ENCODE measurements around the gene LINC01488. TPM values are rescaled to one million over a fixed set of nuclear protein-coding genes. Genes with fewer than 3 reads are reported as not detected.

LINC01488 gene
- polyA plus RNA-seq, 1 of the 3 experiments (the other 2 are of a cell fraction), result not detected

DNA sequence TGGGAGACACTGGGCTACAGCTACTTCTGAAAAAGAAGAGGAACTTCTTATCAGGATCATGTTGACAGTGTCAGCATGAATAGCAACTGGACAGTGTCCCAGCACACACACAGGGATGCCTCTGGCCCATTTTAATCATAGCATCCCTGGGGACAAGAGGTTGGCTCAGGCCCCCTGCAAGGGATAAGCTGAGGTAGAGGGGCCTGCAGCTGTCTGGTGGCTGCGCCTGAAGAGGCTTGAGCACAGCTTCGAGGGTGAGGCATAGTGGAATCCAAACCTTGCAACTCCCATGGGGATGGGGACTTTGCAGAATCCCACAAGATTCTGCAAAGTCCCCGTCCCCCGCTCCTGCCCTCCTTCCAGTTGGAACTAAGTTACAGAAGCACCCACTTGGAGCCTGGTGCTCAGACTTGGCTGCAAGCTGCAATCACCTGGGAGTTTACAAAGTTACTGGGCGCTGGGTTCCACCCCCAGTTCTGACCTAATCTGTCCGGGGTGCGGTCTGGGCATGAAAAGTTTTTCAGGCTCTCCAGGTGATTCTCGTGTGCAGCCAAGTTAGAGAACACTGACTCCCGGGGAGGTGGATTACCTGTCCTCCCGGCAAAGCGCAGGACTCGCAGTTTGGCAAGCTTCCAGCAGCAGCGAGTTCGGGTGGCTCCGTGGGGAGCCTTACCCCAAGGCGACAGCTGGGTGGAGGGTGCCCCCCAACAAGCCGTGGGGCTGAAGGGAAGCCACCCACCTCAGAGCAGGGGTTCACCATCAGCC, 16.0 kb upstream of the LINC01488 start:
- no peaks in the 10 kb centered on the region for H3K36me3 ChIP-seq (replicated peaks in 1 of 2; ENCODE audit: control insufficient read depth in 1 of 2, insufficient read depth in 2 of 2, low read length in 1 of 2)
- no peaks in the 10 kb centered on the region for H3K79me2 ChIP-seq (ENCODE audit: insufficient read depth)
- H3F3A ChIP-seq (replicated peaks; ENCODE audit: insufficient read depth), result no peaks in the 10 kb centered on the region
- POLR2A ChIA-PET, result no interaction called here
- CTCF ChIA-PET, result no interaction called here
- H3K4me3 ChIP-seq (ENCODE audit: low read depth in 2 of 2, low read length in 1 of 2), result no peak overlapping the region
- no peaks in the 10 kb centered on the region for H3K27me3 ChIP-seq (ENCODE audit: insufficient read depth)
- WGBS (ENCODE audit: low lambda C conversion rate), result 82% methylated on average over 11 of the region's 17 CpGs
- no peaks in the 10 kb centered on the region for H4K20me1 ChIP-seq (ENCODE audit: insufficient read depth)
- no peak overlapping the region for H3K27ac ChIP-seq (ENCODE audit: low read depth in 2 of 2, low read length in 1 of 2)
- no peak for DNase-seq
- TF ChIP-seq, protein P1, sequence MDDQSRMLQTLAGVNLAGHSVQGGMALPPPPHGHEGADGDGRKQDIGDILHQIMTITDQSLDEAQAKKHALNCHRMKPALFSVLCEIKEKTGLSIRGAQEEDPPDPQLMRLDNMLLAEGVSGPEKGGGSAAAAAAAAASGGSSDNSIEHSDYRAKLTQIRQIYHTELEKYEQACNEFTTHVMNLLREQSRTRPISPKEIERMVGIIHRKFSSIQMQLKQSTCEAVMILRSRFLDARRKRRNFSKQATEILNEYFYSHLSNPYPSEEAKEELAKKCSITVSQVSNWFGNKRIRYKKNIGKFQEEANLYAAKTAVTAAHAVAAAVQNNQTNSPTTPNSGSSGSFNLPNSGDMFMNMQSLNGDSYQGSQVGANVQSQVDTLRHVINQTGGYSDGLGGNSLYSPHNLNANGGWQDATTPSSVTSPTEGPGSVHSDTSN (IDR thresholded peaks at IDR 0.05), result no peak
- TF ChIP-seq TAF1 (IDR thresholded peaks at IDR 0.05; ENCODE audit: borderline replicate concordance, low read depth, low read length) (no peak), FOSL2 (IDR thresholded peaks at IDR 0.05; ENCODE audit: borderline replicate concordance, low read depth) (no peak), JUND (IDR thresholded peaks at IDR 0.05) (no peak), NRF1 (IDR thresholded peaks at IDR 0.05; ENCODE audit: low read depth, low read length) (no peak), RFX5 (IDR thresholded peaks at IDR 0.05; ENCODE audit: low read length) (no peak), SIN3A (IDR thresholded peaks at IDR 0.05; ENCODE audit: borderline replicate concordance, low read depth, low read length) (no peak), FOXM1 (IDR thresholded peaks at IDR 0.05; ENCODE audit: low read depth) (no peak), SMC3 (IDR thresholded peaks at IDR 0.05; ENCODE audit: low read depth, low read length) (no peak), EZH2phosphoT487 (IDR thresholded peaks at IDR 0.05; ENCODE audit: borderline replicate concordance, low read depth) (no peak)
- TF ChIP-seq, protein P2, sequence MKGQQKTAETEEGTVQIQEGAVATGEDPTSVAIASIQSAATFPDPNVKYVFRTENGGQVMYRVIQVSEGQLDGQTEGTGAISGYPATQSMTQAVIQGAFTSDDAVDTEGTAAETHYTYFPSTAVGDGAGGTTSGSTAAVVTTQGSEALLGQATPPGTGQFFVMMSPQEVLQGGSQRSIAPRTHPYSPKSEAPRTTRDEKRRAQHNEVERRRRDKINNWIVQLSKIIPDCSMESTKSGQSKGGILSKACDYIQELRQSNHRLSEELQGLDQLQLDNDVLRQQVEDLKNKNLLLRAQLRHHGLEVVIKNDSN (IDR thresholded peaks at IDR 0.05; ENCODE audit: borderline replicate concordance, low read depth), result no peak
- TF ChIP-seq, protein P3, sequence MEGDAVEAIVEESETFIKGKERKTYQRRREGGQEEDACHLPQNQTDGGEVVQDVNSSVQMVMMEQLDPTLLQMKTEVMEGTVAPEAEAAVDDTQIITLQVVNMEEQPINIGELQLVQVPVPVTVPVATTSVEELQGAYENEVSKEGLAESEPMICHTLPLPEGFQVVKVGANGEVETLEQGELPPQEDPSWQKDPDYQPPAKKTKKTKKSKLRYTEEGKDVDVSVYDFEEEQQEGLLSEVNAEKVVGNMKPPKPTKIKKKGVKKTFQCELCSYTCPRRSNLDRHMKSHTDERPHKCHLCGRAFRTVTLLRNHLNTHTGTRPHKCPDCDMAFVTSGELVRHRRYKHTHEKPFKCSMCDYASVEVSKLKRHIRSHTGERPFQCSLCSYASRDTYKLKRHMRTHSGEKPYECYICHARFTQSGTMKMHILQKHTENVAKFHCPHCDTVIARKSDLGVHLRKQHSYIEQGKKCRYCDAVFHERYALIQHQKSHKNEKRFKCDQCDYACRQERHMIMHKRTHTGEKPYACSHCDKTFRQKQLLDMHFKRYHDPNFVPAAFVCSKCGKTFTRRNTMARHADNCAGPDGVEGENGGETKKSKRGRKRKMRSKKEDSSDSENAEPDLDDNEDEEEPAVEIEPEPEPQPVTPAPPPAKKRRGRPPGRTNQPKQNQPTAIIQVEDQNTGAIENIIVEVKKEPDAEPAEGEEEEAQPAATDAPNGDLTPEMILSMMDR (IDR thresholded peaks at IDR 0.05), result no peak
- H3K9ac ChIP-seq, result no peak overlapping the region
- H3K4me2 ChIP-seq, result no peak overlapping the region
- no peaks in the 10 kb centered on the region for H3K9me2 ChIP-seq
- H3K4me1 ChIP-seq (ENCODE audit: control insufficient read depth in 1 of 2, insufficient read depth in 2 of 2, low read depth in 1 of 2, low read length in 1 of 2), result peaks cover 0 to 10% of the 10 kb centered on the region in 2 experiments; a peak in 1 of 4 replicates
- H3K9me3 ChIP-seq, result no peaks in the 10 kb centered on the region
- no peak overlapping the region for H2AFZ ChIP-seq (ENCODE audit: low read depth)

- H3F3A ChIP-seq (replicated peaks; ENCODE audit: insufficient read depth), result no peaks in the 10 kb centered on the region
- H3K27ac ChIP-seq (ENCODE audit: low read depth in 2 of 2, low read length in 1 of 2), result no peak overlapping the region
- ChIA-PET CTCF (interaction anchor here (0.6 kb wide), 1 partner anchor 364 kb away, joined by 3 read pairs; no protein-coding TSS in a partner anchor), POLR2A (no interaction called here)
- no peak for DNase-seq
- no peak overlapping the region for H3K9ac ChIP-seq
- no peaks in the 10 kb centered on the region for H3K79me2 ChIP-seq (ENCODE audit: insufficient read depth)
- no peak overlapping the region for H3K4me3 ChIP-seq (ENCODE audit: low read depth in 2 of 2, low read length in 1 of 2)
- WGBS (ENCODE audit: low lambda C conversion rate), result 88% methylated on average over 4 of the region's 6 CpGs
- H3K4me1 ChIP-seq (ENCODE audit: control insufficient read depth in 1 of 2, insufficient read depth in 2 of 2, low read depth in 1 of 2, low read length in 1 of 2), result peaks cover 0 to 10% of the 10 kb centered on the region in 2 experiments; a peak in 1 of 4 replicates
- H4K20me1 ChIP-seq (ENCODE audit: insufficient read depth), result no peaks in the 10 kb centered on the region
- H3K9me3 ChIP-seq, result no peaks in the 10 kb centered on the region
- no peaks in the 10 kb centered on the region for H3K27me3 ChIP-seq (ENCODE audit: insufficient read depth)
- no peaks in the 10 kb centered on the region for H3K9me2 ChIP-seq
- H3K4me2 ChIP-seq, result no peak overlapping the region
- TF ChIP-seq, protein P3 (IDR thresholded peaks at IDR 0.05), result no peak
- no peak for TF ChIP-seq NFIC (IDR thresholded peaks at IDR 0.05; ENCODE audit: borderline replicate concordance)
- TF ChIP-seq TEAD4 (IDR thresholded peaks at IDR 0.05; ENCODE audit: borderline replicate concordance, insufficient read depth), result no peak
- no peak for TF ChIP-seq FOSL2 (IDR thresholded peaks at IDR 0.05; ENCODE audit: borderline replicate concordance, low read depth)
- TF ChIP-seq MXI1 (IDR thresholded peaks at IDR 0.05; ENCODE audit: low read depth, low read length), result no peak
- TF ChIP-seq MEF2A (IDR thresholded peaks at IDR 0.05; ENCODE audit: borderline replicate concordance, low read depth), result no peak
- no peaks in the 10 kb centered on the region for H3K36me3 ChIP-seq (replicated peaks in 1 of 2; ENCODE audit: control insufficient read depth in 1 of 2, insufficient read depth in 2 of 2, low read length in 1 of 2)
- H2AFZ ChIP-seq (ENCODE audit: low read depth), result no peak overlapping the region
Observed at GRCh38 chr11:69466039-69466438, 15.4 kb upstream of the LINC01488 start.
